GM13977 (cell line): ENCODE results near the gene FANCD2OS.
A peak's percentile ranks its signal among the peaks of the same experiment; 100 is the strongest.

Experiments
- DNase-seq: peaks from one replicate; pipeline ENCODE4 v3.0.0; 2012; ENCODE audit warnings: low spot score
- in situ Hi-C: fragments of 300-500 bp; cut with MboI; formaldehyde crosslinking; loops from one replicate; pipeline ENCODE4 v1.12.0; 2022; ENCODE audit warnings: low sequenced_read_pairs, low pct_unique_long_range_greater_than_20kb, mixed read lengths, inconsistent platforms; ENCODE audit not compliant: unreplicated experiment
- TF ChIP-seq, protein P1 (sequence below): IDR thresholded peaks from 2 replicates; pipeline ENCODE4 v1.5.1; 2012; ENCODE audit warnings: mild to moderate bottlenecking, control low read depth; ENCODE audit not compliant: insufficient read depth; ENCODE audit errors: extremely low read depth, missing control alignments

Gene FANCD2OS

DNA sequence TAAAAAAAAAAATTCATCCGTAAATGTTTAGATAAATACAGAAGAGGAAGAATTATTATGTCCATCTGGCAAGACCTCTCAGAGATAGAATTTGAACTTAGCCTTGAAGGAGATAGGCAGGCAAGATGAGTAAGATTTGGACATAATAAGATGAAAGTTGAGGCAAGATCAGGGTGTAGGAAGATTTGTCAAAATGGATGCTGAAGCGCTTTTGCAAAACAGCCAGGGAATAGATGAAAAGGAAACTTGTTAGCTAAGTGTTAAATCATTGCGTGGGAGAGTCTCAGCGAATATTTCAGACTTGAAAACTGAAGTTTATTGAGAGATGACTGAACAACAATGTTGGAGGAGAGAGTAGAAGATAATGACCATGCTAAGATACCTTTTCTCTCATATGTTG, 14.7 kb upstream of the FANCD2OS start:
- no peak for DNase-seq
- TF ChIP-seq, protein P1, sequence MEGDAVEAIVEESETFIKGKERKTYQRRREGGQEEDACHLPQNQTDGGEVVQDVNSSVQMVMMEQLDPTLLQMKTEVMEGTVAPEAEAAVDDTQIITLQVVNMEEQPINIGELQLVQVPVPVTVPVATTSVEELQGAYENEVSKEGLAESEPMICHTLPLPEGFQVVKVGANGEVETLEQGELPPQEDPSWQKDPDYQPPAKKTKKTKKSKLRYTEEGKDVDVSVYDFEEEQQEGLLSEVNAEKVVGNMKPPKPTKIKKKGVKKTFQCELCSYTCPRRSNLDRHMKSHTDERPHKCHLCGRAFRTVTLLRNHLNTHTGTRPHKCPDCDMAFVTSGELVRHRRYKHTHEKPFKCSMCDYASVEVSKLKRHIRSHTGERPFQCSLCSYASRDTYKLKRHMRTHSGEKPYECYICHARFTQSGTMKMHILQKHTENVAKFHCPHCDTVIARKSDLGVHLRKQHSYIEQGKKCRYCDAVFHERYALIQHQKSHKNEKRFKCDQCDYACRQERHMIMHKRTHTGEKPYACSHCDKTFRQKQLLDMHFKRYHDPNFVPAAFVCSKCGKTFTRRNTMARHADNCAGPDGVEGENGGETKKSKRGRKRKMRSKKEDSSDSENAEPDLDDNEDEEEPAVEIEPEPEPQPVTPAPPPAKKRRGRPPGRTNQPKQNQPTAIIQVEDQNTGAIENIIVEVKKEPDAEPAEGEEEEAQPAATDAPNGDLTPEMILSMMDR = no peak
- in situ Hi-C loops = no loop called here

DNA sequence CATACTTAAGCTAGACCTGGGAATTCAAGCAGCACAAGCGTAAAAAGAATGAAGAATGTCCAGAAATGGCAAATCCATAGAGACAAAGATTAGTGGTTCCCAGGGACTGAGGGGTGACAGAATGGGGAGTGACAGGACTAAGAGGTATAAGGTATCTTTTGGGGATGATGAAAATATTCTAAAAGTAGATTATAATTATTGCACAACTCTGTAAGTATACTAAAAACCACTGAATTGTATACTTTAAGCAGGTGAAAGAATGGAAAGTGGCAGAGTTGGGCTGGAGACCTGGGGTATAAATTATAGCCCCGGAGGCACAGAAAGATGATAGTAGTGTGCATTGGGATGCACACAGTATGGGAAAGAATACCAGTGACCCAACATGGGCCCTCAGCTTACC, 13.0 kb upstream of the FANCD2OS start:
- in situ Hi-C loops = no loop called here
- no peak for DNase-seq
- TF ChIP-seq, protein P1 = no peak

DNA sequence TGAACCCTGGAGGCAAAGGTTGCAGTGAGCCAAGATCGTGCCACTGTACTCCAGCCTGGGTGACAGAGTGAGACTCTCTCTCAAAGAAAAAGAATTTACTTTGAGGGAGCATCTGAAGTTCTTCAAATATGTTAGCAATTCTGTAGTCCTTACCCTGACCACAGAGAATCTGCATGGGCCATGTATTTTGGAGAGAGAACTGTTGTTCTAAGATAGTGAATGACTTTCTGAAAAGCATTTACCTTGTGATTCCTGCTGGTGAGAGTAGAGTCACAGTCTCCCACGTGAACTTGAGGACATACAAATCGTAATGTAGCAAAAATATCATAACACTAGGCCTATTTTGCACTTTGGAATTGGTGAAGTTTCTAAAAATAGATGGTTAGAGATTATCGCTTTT, 11.3 kb upstream of the FANCD2OS start:
- in situ Hi-C loops = no loop called here
- TF ChIP-seq, protein P1 = no peak
- no peak for DNase-seq

DNA sequence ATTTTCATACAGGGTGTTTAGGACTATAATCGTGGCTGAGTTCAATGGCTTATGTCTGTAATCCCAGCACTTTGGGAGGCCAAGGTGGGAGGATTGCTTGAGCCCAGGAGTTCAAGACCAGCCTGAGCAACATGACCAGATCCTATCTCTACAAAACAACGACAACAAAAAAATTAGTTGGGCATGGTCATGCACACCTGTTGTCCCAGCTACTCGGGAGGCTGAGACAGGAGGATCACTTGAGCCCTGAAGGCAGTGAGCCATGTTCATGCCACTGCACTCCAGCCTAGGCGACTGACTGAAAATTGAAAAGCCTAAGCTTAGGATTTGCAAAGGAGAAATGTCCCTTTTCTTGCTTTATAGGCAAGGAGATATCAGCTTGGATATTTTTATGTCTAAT, 8.9 kb upstream of the FANCD2OS start:
- in situ Hi-C loops = no loop called here
- TF ChIP-seq, protein P1 = no peak
- DNase-seq = no peak

DNA sequence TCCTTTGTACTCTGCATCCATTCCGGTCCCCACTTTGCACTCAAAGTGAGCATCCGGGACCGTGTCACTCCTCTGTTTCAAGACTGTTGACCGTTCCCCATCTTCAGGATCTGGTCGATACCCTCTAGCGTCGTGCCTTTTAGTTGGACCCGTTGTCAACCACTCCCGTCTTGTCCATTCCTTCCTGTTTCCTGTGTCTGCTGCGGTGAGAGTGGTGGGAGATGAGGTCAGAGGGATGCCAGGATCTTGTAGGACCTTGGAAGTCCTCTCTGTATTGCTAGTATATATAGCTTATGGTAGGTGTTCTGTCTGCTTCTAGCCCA, 8.0 kb upstream of the FANCD2OS start:
- in situ Hi-C loops = no loop called here
- DNase-seq = no peak
- TF ChIP-seq, protein P1 = no peak

DNA sequence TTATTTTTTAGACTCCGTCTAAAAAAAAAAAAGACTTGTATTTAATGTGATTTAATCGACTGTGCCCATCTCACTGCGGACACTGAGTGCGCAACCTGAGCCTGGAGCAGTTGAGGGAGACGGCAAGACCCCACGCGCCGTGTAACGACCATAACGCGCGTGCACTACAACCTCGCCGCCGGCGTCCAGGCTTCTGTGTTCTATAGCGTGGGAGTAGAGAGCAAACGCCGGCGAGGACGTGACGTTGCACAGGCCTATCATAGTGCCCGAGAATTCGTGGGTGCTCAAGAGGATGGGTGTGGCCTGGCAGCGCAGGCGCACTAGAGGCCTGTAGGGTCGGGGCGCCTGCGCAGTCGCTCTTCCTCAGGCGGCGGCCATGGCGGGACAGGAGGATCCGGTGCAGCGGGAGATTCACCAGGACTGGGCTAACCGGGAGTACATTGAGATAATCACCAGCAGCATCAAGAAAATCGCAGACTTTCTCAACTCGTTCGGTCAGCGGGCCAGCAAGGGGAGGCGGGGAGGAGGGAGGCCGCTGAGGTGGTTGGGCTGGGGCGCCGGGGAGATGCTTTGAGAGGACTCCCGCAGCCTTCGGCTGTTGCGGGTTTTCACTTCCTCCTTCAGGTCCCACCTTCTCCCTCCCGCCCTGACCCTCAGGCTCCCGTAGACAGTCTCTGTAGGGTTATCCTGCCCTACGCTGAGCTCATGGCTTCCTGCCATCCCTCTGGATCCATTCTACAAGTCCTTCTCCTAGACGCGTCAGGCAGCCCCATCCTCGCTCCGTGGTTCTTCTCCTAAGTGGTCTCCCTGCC, 7.5 kb upstream of the FANCD2OS start, which contains the start of gene BRK1:
Gene BRK1, plus strand, starts transcription at position 350 of the 812 bp plus-strand sequence. Its CDS starts 27 bp downstream, at position 377.
- in situ Hi-C loops = no loop called here
- TF ChIP-seq, protein P1 = no peak
- DNase-seq = peak; percentile 98

DNA sequence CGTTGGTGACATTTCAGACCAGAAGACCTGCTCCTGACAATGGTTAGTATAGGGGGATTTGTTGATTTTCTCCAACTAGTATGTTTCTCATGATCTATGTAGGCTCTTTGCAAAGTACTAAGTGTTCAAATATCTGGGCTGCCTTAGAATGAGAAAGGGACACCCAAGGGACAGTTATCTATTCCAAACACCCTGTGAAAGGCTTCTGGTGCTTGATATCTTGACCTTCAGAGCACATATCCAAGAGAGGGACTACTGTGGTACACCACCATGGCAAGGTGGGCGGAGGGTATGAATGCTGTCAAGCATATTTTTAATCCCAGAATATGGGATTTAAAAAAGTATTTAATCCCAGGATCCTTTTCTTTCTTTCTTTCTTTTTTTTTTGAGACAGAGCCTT, 1.1 kb downstream of the FANCD2OS start:
- no peak for DNase-seq
- TF ChIP-seq, protein P1 = no peak
- in situ Hi-C loops = no loop called here
